ENCODE measurements around the gene AK9. TPM values are rescaled to one million over a fixed set of nuclear protein-coding genes. Genes with fewer than 3 reads are reported as not detected.

AK9 gene
- total RNA-seq, 1 experiment from 2014 or later = 1.7 TPM

GRCh38 chr6:109496036-109496772 is 194.8 kb downstream of the AK9 start:
- Histone ChIP-seq H3K79me2 (ENCODE audit: low read length) (no peaks in the 10 kb centered on the region), H3F3A (ENCODE audit: low read length, unreplicated experiment) (no peaks in the 10 kb centered on the region), H3K4me1 (ENCODE audit: insufficient read depth, low read length) (peaks cover 9% of the 10 kb centered on the region), H3K9ac (ENCODE audit: low read length) (no peak overlapping the region), H3K36me3 (ENCODE audit: low read depth, low read length) (no peaks in the 10 kb centered on the region), H3K27me3 (ENCODE audit: low read length) (no peaks in the 10 kb centered on the region), H3K4me3 (ENCODE audit: low read length) (no peak overlapping the region), H3K27ac (ENCODE audit: low read length) (no peak overlapping the region), H4K20me1 (ENCODE audit: low read length) (no peaks in the 10 kb centered on the region), H3K9me2 (replicated peaks; ENCODE audit: low read length) (no peaks in the 10 kb centered on the region), H3K4me2 (ENCODE audit: low read length) (no peak overlapping the region), H3K9me3 (ENCODE audit: low read length) (no peaks in the 10 kb centered on the region), H2AFZ (ENCODE audit: low read length) (no peak overlapping the region)
- DNase-seq (no peak), ATAC-seq (no peak)
- ChIA-PET CTCF (no interaction called here), POLR2A (ENCODE audit: unreplicated experiment) (no interaction called here)
- BruUV-seq (replicated peaks) = no TSS peak
- intact Hi-C loops (cut with micrococcal nuclease) = no loop called here
- TF ChIP-seq EZH2phosphoT487 (IDR thresholded peaks at IDR 0.05; ENCODE audit: borderline replicate concordance, low read length) (no peak), EZH2 (IDR thresholded peaks at IDR 0.05; ENCODE audit: low read length, unreplicated experiment) (no peak), CTCF (conservative IDR thresholded peaks at IDR 0.05; ENCODE audit: low read depth, low read length) (no peak)

- H3K9me3 ChIP-seq (ENCODE audit: low read length) = no peaks in the 10 kb centered on the region
- no peak overlapping the region for H3K27ac ChIP-seq (ENCODE audit: low read length)
- ChIA-PET CTCF (no interaction called here), POLR2A (ENCODE audit: unreplicated experiment) (no interaction called here)
- H3K9me2 ChIP-seq (replicated peaks; ENCODE audit: low read length) = no peaks in the 10 kb centered on the region
- intact Hi-C loops (cut with micrococcal nuclease) = no loop called here
- H3K4me1 ChIP-seq (ENCODE audit: insufficient read depth, low read length) = peaks cover 11% of the 10 kb centered on the region
- BruUV-seq (replicated peaks) = no TSS peak
- H3K27me3 ChIP-seq (ENCODE audit: low read length) = no peaks in the 10 kb centered on the region
- H3K36me3 ChIP-seq (ENCODE audit: low read depth, low read length) = no peaks in the 10 kb centered on the region
- DNase-seq (no peak), ATAC-seq (no peak)
- no peak overlapping the region for H2AFZ ChIP-seq (ENCODE audit: low read length)
- no peak overlapping the region for H3K4me2 ChIP-seq (ENCODE audit: low read length)
- no peak for TF ChIP-seq CTCF (conservative IDR thresholded peaks at IDR 0.05; ENCODE audit: low read depth, low read length)
- no peak for TF ChIP-seq EZH2phosphoT487 (IDR thresholded peaks at IDR 0.05; ENCODE audit: borderline replicate concordance, low read length)
- TF ChIP-seq EZH2 (IDR thresholded peaks at IDR 0.05; ENCODE audit: low read length, unreplicated experiment) = no peak
- no peak overlapping the region for H3K4me3 ChIP-seq (ENCODE audit: low read length)
- H3F3A ChIP-seq (ENCODE audit: low read length, unreplicated experiment) = no peaks in the 10 kb centered on the region
- no peaks in the 10 kb centered on the region for H3K79me2 ChIP-seq (ENCODE audit: low read length)
- H4K20me1 ChIP-seq (ENCODE audit: low read length) = no peaks in the 10 kb centered on the region
- no peak overlapping the region for H3K9ac ChIP-seq (ENCODE audit: low read length)
Measured at GRCh38 chr6:109493865-109494264, 197.1 kb downstream of the AK9 start.

GRCh38 chr6:109491207-109491938 is 199.6 kb downstream of the AK9 start:
- ATAC-seq = peak; percentile 89
- BruUV-seq (replicated peaks) = no TSS peak
- peak; percentile 62 for DNase-seq

More at GRCh38 chr6:109491207-109491938, 199.6 kb downstream of the AK9 start:
- H3K36me3 ChIP-seq (ENCODE audit: low read depth, low read length) = no peaks in the 10 kb centered on the region
- no peaks in the 10 kb centered on the region for H3K27me3 ChIP-seq (ENCODE audit: low read length)
- TF ChIP-seq CTCF (conservative IDR thresholded peaks at IDR 0.05; ENCODE audit: low read depth, low read length) (no peak), EZH2phosphoT487 (IDR thresholded peaks at IDR 0.05; ENCODE audit: borderline replicate concordance, low read length) (no peak), EZH2 (IDR thresholded peaks at IDR 0.05; ENCODE audit: low read length, unreplicated experiment) (no peak)
- intact Hi-C loops (cut with micrococcal nuclease) = no loop called here
- H3F3A ChIP-seq (ENCODE audit: low read length, unreplicated experiment) = peaks cover 3% of the 10 kb centered on the region
- peaks cover 15% of the 10 kb centered on the region for H3K4me1 ChIP-seq (ENCODE audit: insufficient read depth, low read length)
- H3K27ac ChIP-seq (ENCODE audit: low read length) = no peak overlapping the region
- H3K9me2 ChIP-seq (replicated peaks; ENCODE audit: low read length) = no peaks in the 10 kb centered on the region
- H3K9me3 ChIP-seq (ENCODE audit: low read length) = no peaks in the 10 kb centered on the region
- ChIA-PET POLR2A (ENCODE audit: unreplicated experiment) (no interaction called here), CTCF (interaction anchor here (0.6 kb wide), 1 partner anchor 22 kb away, joined by 3 read pairs; no protein-coding TSS in a partner anchor)
- no peak overlapping the region; the same call in 1 of the 2 replicates for H2AFZ ChIP-seq (ENCODE audit: low read length)
- no peak overlapping the region for H3K9ac ChIP-seq (ENCODE audit: low read length)
- no peaks in the 10 kb centered on the region for H4K20me1 ChIP-seq (ENCODE audit: low read length)
- H3K4me3 ChIP-seq (ENCODE audit: low read length) = no peak overlapping the region
- H3K79me2 ChIP-seq (ENCODE audit: low read length) = no peaks in the 10 kb centered on the region
- H3K4me2 ChIP-seq (ENCODE audit: low read length) = peak overlapping the region; percentile 28; the same call in 1 of the 2 replicates

Measured in PC-3 (cell line).